WTC11 (cell line): ENCODE data around the gene RAD18. TPM values are rescaled to one million over a fixed set of nuclear protein-coding genes. Genes with fewer than 3 reads are reported as not detected.

ENCODE experiments used
- ATAC-seq: fragments of 200-7000 bp; cut with Tn5 transposase; 2 replicates; pipeline ENCODE4 v1.10.0; 2021; ENCODE audit warnings: mild to moderate bottlenecking, moderate library complexity
- CTCF ChIA-PET: fragments of 300-600 bp; sonication (Branson Sonifier 250); formaldehyde crosslinking; loops from one replicate; lab custom pipeline; 2021; ENCODE audit warnings: antibody characterized with exemption; lab: Charles Lee
- POLR2A ChIA-PET: fragments of 350-600 bp; sonication (Branson Sonifier 250); formaldehyde crosslinking; loops from one replicate; lab custom pipeline; 2021; ENCODE audit warnings: antibody characterized with exemption; lab: Charles Lee
- DNase-seq: peaks from one replicate; pipeline ENCODE4 v3.0.0; 2021; ENCODE audit warnings: low spot score
- H3K27ac Mint-ChIP-seq: 2 replicates; pipeline ENCODE4 v1.8.0; 2021; ENCODE audit warnings: mixed read lengths
- H3K27me3 Mint-ChIP-seq: 2 replicates; pipeline ENCODE4 v1.8.0; 2021; ENCODE audit warnings: low read depth, mild to moderate bottlenecking, moderate library complexity, mixed read lengths
- H3K36me3 Mint-ChIP-seq: 2 replicates; pipeline ENCODE4 v1.8.0; 2021; ENCODE audit warnings: mixed read lengths
- H3K4me1 Mint-ChIP-seq: 2 replicates; pipeline ENCODE4 v1.8.0; 2022; ENCODE audit warnings: mixed read lengths
- H3K4me3 Mint-ChIP-seq: 2 replicates; pipeline ENCODE4 v1.8.0; 2021; ENCODE audit warnings: mild to moderate bottlenecking, moderate library complexity, mixed read lengths
- H3K9me3 Mint-ChIP-seq: 2 replicates; pipeline ENCODE4 v1.8.0; 2021; ENCODE audit warnings: mixed read lengths
- ATF1 ChIP-seq: sonication (generic); formaldehyde crosslinking; IDR thresholded peaks from 2 replicates; pipeline ENCODE4 v1.8.1; 2023; ENCODE audit warnings: mild to moderate bottlenecking, moderate library complexity, missing genetic modification reagents
- CDX4 ChIP-seq: fragments of 250-450 bp; sonication (Bioruptor Pico); IDR thresholded peaks from 2 replicates; pipeline ENCODE4 v1.9.0; 2021; ENCODE audit warnings: moderate library complexity, mild to moderate bottlenecking, inconsistent platforms, borderline replicate concordance
- CREB1 ChIP-seq: sonication (generic); formaldehyde crosslinking; IDR thresholded peaks from 2 replicates; pipeline ENCODE4 v1.8.0; 2023; ENCODE audit warnings: mild to moderate bottlenecking, missing genetic modification reagents
- EMX1 ChIP-seq: fragments of 250-450 bp; sonication (Bioruptor Pico); IDR thresholded peaks from 2 replicates; pipeline ENCODE4 v1.8.0; 2021; ENCODE audit warnings: mild to moderate bottlenecking
- FOXK1 ChIP-seq: sonication (generic); formaldehyde crosslinking; IDR thresholded peaks from 2 replicates; pipeline ENCODE4 v1.8.0; 2022; ENCODE audit warnings: mild to moderate bottlenecking, moderate library complexity, missing genetic modification reagents
- FOXP1 ChIP-seq: sonication (generic); formaldehyde crosslinking; IDR thresholded peaks from 2 replicates; pipeline ENCODE4 v1.8.0; 2022; ENCODE audit warnings: missing genetic modification reagents, mild to moderate bottlenecking, moderate library complexity, borderline replicate concordance
- GABPB1 ChIP-seq: sonication (generic); formaldehyde crosslinking; IDR thresholded peaks from 2 replicates; pipeline ENCODE4 v1.8.1; 2023; ENCODE audit warnings: mild to moderate bottlenecking, missing genetic modification reagents
- GTF2I ChIP-seq: fragments of 250-450 bp; sonication (Bioruptor Pico); conservative IDR thresholded peaks from 2 replicates; pipeline ENCODE4 v1.4.0; 2021; ENCODE audit warnings: mild to moderate bottlenecking
- HMGA2 ChIP-seq: fragments of 250-450 bp; sonication (Bioruptor Pico); IDR thresholded peaks from 2 replicates; pipeline ENCODE4 v1.4.0; 2021; ENCODE audit warnings: mild to moderate bottlenecking, moderate library complexity
- JAZF1 ChIP-seq: fragments of 250-450 bp; sonication (Bioruptor Pico); IDR thresholded peaks from 2 replicates; pipeline ENCODE4 v1.9.0; 2021; ENCODE audit warnings: moderate library complexity, mild to moderate bottlenecking, inconsistent platforms
- MAX ChIP-seq: sonication (generic); formaldehyde crosslinking; IDR thresholded peaks from 2 replicates; pipeline ENCODE4 v1.8.0; 2022; ENCODE audit warnings: mild to moderate bottlenecking, missing genetic modification reagents
- NFYB ChIP-seq: sonication (generic); formaldehyde crosslinking; conservative IDR thresholded peaks from 2 replicates; pipeline ENCODE4 v1.8.0; 2022; ENCODE audit warnings: low read depth, missing genetic modification reagents
- RELA ChIP-seq: sonication (generic); formaldehyde crosslinking; IDR thresholded peaks from 2 replicates; pipeline ENCODE4 v1.8.1; 2022; ENCODE audit warnings: missing genetic modification reagents, mild to moderate bottlenecking, borderline replicate concordance
- SMAD3 ChIP-seq: sonication (generic); formaldehyde crosslinking; IDR thresholded peaks from 2 replicates; pipeline ENCODE4 v1.8.0; 2022; ENCODE audit warnings: missing genetic modification reagents, mild to moderate bottlenecking, borderline replicate concordance
- SMAD4 ChIP-seq: sonication (generic); formaldehyde crosslinking; IDR thresholded peaks from 2 replicates; pipeline ENCODE4 v1.8.0; 2022; ENCODE audit warnings: mild to moderate bottlenecking, missing genetic modification reagents
- SOX15 ChIP-seq: fragments of 250-450 bp; sonication (Bioruptor Pico); IDR thresholded peaks from 2 replicates; pipeline ENCODE4 v1.9.0; 2021; ENCODE audit warnings: mild to moderate bottlenecking
- TEAD4 ChIP-seq: sonication (generic); formaldehyde crosslinking; IDR thresholded peaks from 2 replicates; pipeline ENCODE4 v1.8.0; 2022; ENCODE audit warnings: mild to moderate bottlenecking, missing genetic modification reagents
- ZNF232 ChIP-seq: sonication (generic); formaldehyde crosslinking; IDR thresholded peaks from 2 replicates; pipeline ENCODE4 v1.8.0; 2022; ENCODE audit warnings: mild to moderate bottlenecking, missing genetic modification reagents
- ZNF263 ChIP-seq: sonication (generic); formaldehyde crosslinking; IDR thresholded peaks from 2 replicates; pipeline ENCODE4 v1.8.1; 2022; ENCODE audit warnings: low read depth, mild to moderate bottlenecking, moderate library complexity, missing genetic modification reagents
- ZNF317 ChIP-seq: sonication (generic); formaldehyde crosslinking; IDR thresholded peaks from 2 replicates; pipeline ENCODE4 v1.8.1; 2023; ENCODE audit warnings: low read depth, mild to moderate bottlenecking, moderate library complexity, missing genetic modification reagents, borderline replicate concordance
- ZNF396 ChIP-seq: fragments of 250-450 bp; sonication (Bioruptor Pico); IDR thresholded peaks from 2 replicates; pipeline ENCODE4 v1.8.0; 2021; ENCODE audit warnings: mild to moderate bottlenecking, moderate library complexity, borderline replicate concordance
- total RNA-seq: library from RNA; stranded (reverse); gene quantifications from 3 replicates; pipeline ENCODE4 v1.2.3, GENCODE V29; 2021
- TF ChIP-seq, protein P1 (sequence below): sonication (generic); formaldehyde crosslinking; IDR thresholded peaks from 2 replicates; pipeline ENCODE4 v1.8.1; 2023; ENCODE audit warnings: mild to moderate bottlenecking, missing genetic modification reagents
- TF ChIP-seq, protein P2 (sequence below): sonication (generic); formaldehyde crosslinking; IDR thresholded peaks from 2 replicates; pipeline ENCODE4 v1.8.1; 2022; ENCODE audit warnings: low read depth, mild to moderate bottlenecking, moderate library complexity, missing genetic modification reagents, borderline replicate concordance
- TF ChIP-seq, protein P3 (sequence below): sonication (generic); formaldehyde crosslinking; IDR thresholded peaks from 2 replicates; pipeline ENCODE4 v1.8.1; 2023; ENCODE audit warnings: mild to moderate bottlenecking, missing genetic modification reagents

Gene RAD18
- total RNA-seq, 1 experiment from 2014 or later: 24.4 TPM

DNA sequence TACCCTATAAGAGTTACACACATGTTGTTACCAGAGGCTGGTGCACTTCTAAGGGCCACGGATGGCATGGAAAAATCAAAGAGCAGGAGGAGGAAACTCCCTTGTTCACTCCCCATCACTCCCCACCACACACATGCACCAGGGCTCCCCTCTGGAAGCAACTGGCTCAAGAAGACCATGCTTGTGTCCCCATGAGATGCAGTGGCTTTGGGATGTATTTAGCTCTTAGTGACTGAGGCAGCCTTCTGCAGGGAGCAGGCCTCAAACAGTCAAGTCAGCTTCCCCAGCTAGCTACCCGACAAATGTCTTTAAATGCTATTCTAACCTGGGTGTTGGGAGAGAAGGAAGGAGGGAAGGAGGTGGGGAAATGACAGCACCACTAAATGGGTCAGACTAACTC, 32.9 kb upstream of the RAD18 start:
- no peaks in the 10 kb centered on the region for H3K27me3 Mint-ChIP-seq
- DNase-seq (no peak), ATAC-seq (no peak)
- no peak for TF ChIP-seq MAX
- TF ChIP-seq RELA (CRISPR knock-in tag): no peak
- TF ChIP-seq ZNF396 (CRISPR knock-in tag): no peak
- no peak for TF ChIP-seq SMAD3 (CRISPR knock-in tag)
- TF ChIP-seq JAZF1 (CRISPR knock-in tag): no peak
- TF ChIP-seq ZNF317 (CRISPR knock-in tag): no peak
- TF ChIP-seq CREB1 (CRISPR knock-in tag): no peak
- no peak for TF ChIP-seq SOX15 (CRISPR knock-in tag)
- TF ChIP-seq EMX1 (CRISPR knock-in tag): no peak
- no peak for TF ChIP-seq ATF1
- TF ChIP-seq, protein P1, sequence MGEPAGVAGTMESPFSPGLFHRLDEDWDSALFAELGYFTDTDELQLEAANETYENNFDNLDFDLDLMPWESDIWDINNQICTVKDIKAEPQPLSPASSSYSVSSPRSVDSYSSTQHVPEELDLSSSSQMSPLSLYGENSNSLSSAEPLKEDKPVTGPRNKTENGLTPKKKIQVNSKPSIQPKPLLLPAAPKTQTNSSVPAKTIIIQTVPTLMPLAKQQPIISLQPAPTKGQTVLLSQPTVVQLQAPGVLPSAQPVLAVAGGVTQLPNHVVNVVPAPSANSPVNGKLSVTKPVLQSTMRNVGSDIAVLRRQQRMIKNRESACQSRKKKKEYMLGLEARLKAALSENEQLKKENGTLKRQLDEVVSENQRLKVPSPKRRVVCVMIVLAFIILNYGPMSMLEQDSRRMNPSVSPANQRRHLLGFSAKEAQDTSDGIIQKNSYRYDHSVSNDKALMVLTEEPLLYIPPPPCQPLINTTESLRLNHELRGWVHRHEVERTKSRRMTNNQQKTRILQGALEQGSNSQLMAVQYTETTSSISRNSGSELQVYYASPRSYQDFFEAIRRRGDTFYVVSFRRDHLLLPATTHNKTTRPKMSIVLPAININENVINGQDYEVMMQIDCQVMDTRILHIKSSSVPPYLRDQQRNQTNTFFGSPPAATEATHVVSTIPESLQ: no peak
- no peak for TF ChIP-seq CDX4
- TF ChIP-seq, protein P2, sequence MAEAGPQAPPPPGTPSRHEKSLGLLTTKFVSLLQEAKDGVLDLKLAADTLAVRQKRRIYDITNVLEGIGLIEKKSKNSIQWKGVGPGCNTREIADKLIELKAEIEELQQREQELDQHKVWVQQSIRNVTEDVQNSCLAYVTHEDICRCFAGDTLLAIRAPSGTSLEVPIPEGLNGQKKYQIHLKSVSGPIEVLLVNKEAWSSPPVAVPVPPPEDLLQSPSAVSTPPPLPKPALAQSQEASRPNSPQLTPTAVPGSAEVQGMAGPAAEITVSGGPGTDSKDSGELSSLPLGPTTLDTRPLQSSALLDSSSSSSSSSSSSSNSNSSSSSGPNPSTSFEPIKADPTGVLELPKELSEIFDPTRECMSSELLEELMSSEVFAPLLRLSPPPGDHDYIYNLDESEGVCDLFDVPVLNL (CRISPR knock-in tag): no peak
- TF ChIP-seq GABPB1 (CRISPR knock-in tag): no peak
- ChIA-PET POLR2A (no interaction called here), CTCF (interaction anchor here (1.1 to 6.7 kb wide), 7 partner anchors 9 to 306 kb away, joined by 3 to 64 read pairs (median 4); partner anchors contain the start of gene SRGAP3)
- peaks cover 10% of the 10 kb centered on the region for H3K4me1 Mint-ChIP-seq
- no peak overlapping the region for H3K4me3 Mint-ChIP-seq
- no peaks in the 10 kb centered on the region for H3K9me3 Mint-ChIP-seq
- no peaks in the 10 kb centered on the region for H3K36me3 Mint-ChIP-seq
- no peak overlapping the region for H3K27ac Mint-ChIP-seq

DNA sequence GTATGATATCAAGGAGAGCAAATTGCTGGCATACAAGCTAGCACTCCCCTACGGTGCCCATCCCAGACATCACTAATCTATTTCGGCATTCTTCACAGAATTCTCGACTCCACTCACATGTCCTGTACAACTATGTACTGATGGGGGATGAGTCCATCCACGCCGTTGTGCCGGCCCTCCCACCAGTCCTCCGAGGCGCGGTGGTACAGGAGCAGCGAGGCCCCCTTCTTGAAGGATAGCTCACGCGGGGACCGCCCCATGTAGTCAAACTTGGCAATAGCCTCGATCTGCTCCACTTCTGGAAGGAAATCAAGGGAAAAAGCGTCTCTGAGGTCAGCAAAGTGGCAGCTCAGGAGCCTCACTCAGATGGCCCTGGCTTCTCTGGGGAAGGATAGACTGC, 31.0 kb upstream of the RAD18 start:
- H3K9me3 Mint-ChIP-seq: no peaks in the 10 kb centered on the region
- H3K36me3 Mint-ChIP-seq: no peaks in the 10 kb centered on the region
- TF ChIP-seq NFYB (CRISPR knock-in tag) (no peak), HMGA2 (CRISPR knock-in tag) (no peak)
- peaks cover 10% of the 10 kb centered on the region for H3K4me1 Mint-ChIP-seq
- POLR2A ChIA-PET: no interaction called here
- DNase-seq: no peak
- ATAC-seq: no peak
- H3K27ac Mint-ChIP-seq: no peak overlapping the region
- no peaks in the 10 kb centered on the region for H3K27me3 Mint-ChIP-seq
- no peak overlapping the region for H3K4me3 Mint-ChIP-seq
- CTCF ChIA-PET: interaction anchor here (2.8 kb wide), 1 partner anchor 308 kb away, joined by 18 read pairs; no protein-coding TSS in a partner anchor

DNA sequence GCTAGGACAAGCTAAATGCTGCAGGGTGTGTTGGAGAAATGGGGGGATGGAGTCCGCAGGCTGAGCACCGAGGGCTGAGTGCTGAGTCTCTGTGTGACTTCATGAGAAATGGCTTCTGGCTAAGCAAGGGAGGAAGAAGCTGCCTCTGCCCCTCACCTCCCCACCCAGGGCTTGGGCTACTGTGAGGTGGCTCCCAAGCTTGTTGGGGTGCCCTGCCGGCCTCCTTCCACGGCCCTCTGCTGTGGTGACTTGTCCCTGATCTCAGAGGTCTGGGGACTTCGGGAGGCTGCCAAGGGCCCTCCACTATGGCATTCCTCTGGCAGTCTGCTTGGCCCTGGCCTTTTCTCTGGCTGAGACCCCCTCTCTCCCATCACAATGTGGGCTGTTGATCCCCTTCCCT, 30.1 kb upstream of the RAD18 start:
- ChIA-PET POLR2A (no interaction called here), CTCF (interaction anchor here (1.0 to 2.8 kb wide), 3 partner anchors 21 to 309 kb away, joined by 3 to 18 read pairs (median 4); partner anchors contain the start of gene OXTR)
- Mint-ChIP-seq H3K36me3 (no peaks in the 10 kb centered on the region), H3K4me3 (no peak overlapping the region), H3K9me3 (no peaks in the 10 kb centered on the region), H3K4me1 (peaks cover 11% of the 10 kb centered on the region), H3K27ac (no peak overlapping the region), H3K27me3 (no peaks in the 10 kb centered on the region)
- DNase-seq (no peak), ATAC-seq (no peak)
- TF ChIP-seq, protein P3, sequence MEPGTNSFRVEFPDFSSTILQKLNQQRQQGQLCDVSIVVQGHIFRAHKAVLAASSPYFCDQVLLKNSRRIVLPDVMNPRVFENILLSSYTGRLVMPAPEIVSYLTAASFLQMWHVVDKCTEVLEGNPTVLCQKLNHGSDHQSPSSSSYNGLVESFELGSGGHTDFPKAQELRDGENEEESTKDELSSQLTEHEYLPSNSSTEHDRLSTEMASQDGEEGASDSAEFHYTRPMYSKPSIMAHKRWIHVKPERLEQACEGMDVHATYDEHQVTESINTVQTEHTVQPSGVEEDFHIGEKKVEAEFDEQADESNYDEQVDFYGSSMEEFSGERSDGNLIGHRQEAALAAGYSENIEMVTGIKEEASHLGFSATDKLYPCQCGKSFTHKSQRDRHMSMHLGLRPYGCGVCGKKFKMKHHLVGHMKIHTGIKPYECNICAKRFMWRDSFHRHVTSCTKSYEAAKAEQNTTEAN (CRISPR knock-in tag): no peak
- TF ChIP-seq SOX15 (CRISPR knock-in tag) (no peak), SMAD4 (CRISPR knock-in tag) (no peak), RELA (CRISPR knock-in tag) (no peak), TEAD4 (CRISPR knock-in tag) (no peak), FOXP1 (CRISPR knock-in tag) (no peak), ZNF232 (CRISPR knock-in tag) (no peak), FOXK1 (CRISPR knock-in tag) (no peak), GTF2I (CRISPR knock-in tag) (no peak), ZNF263 (no peak)
- TF ChIP-seq, all 79 proteins: peak for 0
